Right renal pelvis (tissue), 4 donors: ENCODE data around the gene TERB1. TPM values are rescaled to one million over a fixed set of nuclear protein-coding genes. Genes with fewer than 3 reads are reported as not detected.

Experiments
- DNase-seq, 4 donors: peaks; one replicate each; pipeline ENCODE4 v3.0.0-alpha.2; 2013; ENCODE audit warnings: low read depth in 4 of 4, low spot score in 3 of 4, missing footprints in 1 of 4
- polyA plus RNA-seq, 4 donors: library from polyadenylated mRNA; unstranded; fragments of 120-200 nt; gene quantifications; one replicate each; pipeline ENCODE4 v1.2.1, GENCODE V29; 2013; ENCODE audit not compliant: insufficient read length in 4 of 4

Gene TERB1, protein sequence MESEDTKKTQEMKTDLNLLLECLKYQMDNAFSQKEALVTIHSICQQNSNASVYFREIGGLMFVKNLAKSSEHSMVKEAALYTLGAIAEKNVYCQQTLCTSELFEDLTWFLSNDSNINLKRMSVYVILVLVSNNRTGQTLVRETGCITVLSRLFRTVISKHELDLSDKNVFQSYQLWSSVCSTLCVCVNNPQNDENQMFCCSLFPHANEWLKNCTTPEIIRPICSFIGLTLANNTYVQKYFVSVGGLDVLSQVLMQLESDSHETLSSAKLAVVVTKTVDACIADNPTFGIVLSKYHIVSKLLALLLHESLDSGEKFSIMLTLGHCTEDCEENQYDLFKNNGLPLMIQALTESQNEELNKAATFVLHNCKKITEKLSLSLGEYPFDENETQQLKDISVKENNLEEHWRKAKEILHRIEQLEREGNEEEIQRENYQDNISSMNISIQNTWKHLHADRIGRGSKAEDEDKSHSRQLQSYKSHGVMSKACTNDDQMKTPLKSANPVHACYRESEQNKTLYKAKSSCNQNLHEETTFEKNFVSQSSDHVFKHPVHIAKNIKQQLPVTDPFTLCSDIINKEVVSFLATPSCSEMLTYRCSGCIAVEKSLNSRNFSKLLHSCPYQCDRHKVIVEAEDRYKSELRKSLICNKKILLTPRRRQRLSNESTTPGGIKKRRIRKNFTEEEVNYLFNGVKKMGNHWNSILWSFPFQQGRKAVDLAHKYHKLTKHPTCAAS
- polyA plus RNA-seq, result under 1 TPM in 1 of 4 donors, not detected in 3; 0.12 TPM

DNA sequence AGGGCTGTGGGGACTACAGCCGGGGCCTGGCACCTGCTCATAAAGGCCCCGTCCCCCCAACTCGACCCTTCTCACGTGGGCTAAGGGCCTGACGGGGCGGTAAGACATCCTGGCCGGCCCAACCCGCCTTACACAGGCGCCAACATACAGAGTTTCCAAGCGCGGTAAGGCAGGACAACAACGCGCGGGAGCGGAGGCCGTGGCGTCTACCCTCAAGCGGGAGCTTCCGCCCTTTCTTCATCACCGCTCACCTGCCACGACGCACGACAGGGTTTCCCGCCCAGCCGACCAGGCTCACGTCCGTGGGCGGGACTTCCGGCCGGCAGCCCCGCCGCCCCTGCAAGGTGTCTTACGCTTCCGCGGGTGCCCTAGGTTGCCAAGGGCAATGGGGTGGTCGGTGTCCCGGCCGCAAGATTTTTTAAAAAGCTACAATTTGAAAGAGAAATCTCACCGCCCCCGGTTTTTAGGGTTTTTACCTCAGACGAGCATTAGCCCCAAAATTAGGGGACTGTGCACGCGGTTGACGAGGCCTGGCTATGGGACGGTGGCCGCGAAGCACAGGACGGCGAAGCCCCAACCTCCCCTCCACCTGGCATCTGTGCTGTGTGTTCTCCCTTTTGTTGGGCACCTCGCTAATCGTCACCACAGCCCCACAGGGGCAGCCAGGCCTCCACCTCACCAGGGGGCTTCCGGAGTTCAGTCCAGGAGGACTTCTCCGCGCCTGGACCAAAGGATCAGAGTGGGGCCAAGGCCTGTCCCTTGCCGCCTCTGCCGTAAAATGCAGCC is at the start of gene TERB1:
TSS of gene TERB1 (minus strand) at position 265 of the 786 bp plus-strand sequence. CDS start 4,786 bp downstream, outside the sequence.
- DNase-seq, result no peak

GRCh38 chr16:66850115-66850815 is 48.9 kb upstream of the TERB1 start:
- no peak for DNase-seq

GRCh38 chr16:66849549-66849948 is 48.2 kb upstream of the TERB1 start:
- DNase-seq, result no peak

- no peak for DNase-seq
Observed at GRCh38 chr16:66849021-66849420, 47.6 kb upstream of the TERB1 start.

DNA sequence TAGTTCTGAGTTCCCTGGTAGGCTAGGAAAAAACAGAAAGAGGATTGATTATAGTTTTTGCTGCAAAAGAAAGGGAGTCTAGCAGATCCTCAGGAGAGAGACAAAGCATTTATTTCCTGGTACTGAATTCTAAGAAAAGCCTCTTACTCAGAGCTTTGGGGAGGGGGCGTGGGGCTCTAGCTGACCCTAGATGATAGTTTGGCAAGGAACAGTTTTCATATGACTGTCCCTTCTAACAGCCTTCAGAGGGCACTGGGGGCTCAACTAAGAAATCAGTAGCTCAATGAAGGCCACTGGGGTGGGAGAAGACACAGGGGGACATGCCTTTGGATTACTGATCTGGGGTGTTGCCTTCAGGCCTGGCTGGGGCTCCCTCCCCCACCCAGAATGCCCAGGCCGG is 46.8 kb upstream of the TERB1 start:
- no peak for DNase-seq

- no peak for DNase-seq
Observed at GRCh38 chr16:66847533-66848067, 46.2 kb upstream of the TERB1 start.

DNA sequence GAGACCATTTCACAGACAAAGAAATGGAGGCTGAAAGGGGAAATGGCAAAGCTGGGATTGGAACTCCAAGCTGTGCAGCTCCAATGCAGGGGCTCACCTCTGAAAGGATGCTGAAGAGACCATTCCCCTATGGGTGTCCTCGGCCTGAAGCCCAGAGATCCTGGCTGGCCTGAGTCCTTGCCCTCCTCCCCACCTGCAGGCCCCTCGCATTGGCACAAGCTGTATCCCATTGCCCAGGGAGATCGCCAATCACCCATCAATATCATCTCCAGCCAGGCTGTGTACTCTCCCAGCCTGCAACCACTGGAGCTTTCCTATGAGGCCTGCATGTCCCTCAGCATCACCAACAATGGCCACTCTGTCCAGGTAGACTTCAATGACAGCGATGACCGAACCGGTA is 45.4 kb upstream of the TERB1 start:
- no peak for DNase-seq

DNA sequence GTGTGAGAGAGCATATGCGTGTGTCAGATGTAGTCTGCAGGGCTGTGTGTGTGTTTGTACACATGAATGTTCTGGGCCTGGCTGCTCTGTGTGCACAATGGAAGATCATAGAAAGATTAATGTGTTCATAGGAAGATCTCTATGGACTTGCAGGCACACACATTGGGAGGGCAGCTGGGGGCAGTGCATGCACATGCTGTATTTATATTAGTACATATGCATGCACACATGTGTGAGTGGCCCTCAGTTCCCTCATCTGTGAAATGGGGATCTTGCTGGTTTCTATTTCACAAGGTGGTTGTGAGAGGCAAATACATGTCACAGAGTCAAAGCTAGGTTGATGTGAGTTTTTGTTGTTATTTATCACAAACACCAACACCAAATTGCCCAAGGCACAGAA is 44.9 kb upstream of the TERB1 start:
- no peak for DNase-seq

- DNase-seq, result no peak
Observed at GRCh38 chr16:66845791-66846221, 44.4 kb upstream of the TERB1 start.

GRCh38 chr16:66845080-66845410 is 43.7 kb upstream of the TERB1 start:
- no peak for DNase-seq

DNA sequence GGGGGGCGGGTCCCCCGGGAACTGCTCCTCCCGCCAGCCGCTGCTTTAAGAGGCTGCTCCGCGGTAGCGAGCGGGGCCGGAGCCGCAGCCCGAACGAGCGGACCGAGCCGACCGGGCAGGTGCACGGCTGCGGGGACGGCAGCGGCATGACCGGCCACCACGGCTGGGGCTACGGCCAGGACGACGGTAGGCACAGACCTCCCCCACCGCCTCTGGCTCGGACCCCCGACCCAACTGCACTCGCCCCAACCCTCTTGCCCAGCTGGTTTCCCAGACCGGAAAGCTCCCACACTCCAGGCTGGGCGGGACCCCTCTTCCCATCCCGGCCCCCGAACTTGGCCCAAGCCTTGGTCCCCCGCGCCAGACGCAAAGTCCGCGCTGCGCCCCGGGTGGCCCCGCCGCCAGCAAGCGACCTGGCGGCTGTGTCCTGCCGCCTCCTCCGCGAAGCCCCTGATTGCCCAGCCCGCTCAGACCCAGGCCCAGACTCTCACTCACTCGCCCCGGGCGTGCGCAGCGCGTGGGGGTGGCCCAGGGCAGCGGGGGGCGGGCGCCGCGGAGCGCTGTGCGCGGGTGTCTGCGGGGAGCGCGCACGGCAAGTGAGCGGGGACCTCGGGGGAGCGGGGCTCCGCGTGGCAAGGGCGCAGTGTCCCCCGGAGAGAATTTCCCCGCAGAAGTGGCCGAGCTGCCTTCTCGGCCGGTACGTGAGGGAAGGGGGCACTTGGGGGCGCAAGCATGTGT is 43.1 kb upstream of the TERB1 start, which contains the start of gene CA7:
TSS of gene CA7 (plus strand) at position 73 of the 738 bp plus-strand sequence. CDS start at position 147, 74 bp downstream.
- no peak for DNase-seq

DNA sequence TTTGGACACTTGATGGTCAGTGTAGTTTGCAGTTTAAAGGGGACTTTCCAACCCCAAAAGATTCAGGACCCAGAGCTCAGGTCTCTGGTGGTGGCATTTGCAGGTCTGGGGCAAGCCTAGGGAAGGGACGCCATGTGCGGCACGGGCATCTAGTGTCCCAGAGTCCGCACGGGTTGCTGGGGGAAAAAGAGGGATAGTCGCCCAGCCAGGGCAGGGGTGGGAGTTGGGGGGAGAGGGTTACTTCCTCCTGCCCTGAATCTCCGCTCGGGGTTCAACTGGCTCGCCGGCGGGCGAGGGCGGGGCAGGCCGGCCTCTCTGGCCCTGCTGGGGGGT is 42.6 kb upstream of the TERB1 start:
- DNase-seq, result no peak

DNA sequence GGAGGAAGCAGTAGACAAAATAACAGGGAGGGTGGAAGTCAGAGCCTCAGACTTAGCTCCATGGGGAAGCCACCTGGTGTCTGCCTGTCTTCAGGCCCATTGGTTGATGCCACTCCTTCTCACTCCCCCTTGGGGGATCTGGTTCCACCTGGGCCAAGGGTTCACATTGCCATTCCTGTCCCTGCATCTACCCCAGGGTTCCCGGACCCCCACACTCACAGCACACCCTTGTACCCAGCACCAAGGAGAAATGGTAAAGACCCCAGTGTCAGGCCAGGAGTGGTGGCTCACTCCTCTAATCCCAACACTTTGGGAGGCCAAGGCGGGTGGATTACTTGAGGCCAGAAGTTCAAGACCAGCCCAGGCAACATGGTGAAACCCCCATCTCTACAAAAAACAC is 41.8 kb upstream of the TERB1 start:
- DNase-seq, result no peak

DNA sequence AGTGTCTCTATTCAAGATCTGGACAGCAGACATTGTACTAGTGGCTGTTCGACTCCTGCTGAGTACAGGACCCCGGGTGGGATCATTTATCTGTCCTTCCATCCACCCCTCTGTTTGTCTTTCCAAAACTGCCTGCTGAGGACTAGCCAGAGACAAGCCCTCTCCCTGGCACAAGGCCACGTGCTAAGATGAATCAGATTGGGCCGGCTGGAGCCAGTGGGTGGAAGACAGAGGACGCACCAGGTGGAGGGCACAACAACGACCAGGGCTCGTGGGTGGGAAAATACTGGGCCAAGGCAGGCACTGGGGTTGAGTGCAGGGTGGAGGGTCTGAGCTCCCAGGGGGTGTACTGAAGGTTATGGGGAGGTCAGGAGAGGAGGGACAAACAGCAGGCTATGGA is 41.4 kb upstream of the TERB1 start:
- DNase-seq, result no peak

DNA sequence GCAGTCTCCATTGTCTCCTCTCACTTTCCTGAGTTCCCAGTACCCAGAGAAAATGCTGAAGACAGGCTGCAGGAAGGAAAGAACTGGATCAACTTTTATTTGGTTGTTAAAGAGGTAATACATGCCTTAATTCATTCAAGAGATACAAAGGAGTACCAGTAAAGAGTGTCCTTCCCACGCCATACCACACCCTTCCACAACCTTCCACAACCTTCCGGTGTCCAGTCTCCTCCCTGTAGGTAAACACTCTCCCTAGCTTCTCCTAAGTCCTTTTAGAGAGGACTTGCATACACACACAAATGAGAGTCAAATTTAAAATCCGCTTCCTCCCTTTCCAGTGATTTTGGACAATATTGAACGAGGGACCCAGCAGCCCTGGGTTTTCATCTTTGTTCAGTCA is 40.0 kb upstream of the TERB1 start:
- no peak for DNase-seq

DNA sequence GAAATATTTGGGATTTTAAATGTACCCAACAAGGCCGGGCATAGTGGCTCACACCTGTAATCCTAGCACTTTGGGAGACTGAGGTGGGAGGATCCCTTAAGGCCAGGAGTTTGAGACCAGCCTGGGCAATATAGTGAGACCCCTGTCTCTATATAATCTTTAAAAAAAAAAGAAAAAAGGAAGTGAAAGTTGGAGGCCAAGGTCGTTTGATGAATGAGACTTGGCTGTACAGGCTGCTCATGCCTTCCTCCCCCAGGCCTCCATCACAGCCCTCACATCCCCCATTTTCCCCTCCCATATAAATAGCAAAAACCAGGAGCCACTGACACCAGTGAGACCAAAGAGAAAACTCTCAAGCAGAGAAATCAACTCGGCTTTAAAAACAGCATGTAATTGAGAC is 39.5 kb upstream of the TERB1 start:
- no peak for DNase-seq

GRCh38 chr16:66834746-66835145 is 33.4 kb upstream of the TERB1 start:
- DNase-seq, result no peak

DNA sequence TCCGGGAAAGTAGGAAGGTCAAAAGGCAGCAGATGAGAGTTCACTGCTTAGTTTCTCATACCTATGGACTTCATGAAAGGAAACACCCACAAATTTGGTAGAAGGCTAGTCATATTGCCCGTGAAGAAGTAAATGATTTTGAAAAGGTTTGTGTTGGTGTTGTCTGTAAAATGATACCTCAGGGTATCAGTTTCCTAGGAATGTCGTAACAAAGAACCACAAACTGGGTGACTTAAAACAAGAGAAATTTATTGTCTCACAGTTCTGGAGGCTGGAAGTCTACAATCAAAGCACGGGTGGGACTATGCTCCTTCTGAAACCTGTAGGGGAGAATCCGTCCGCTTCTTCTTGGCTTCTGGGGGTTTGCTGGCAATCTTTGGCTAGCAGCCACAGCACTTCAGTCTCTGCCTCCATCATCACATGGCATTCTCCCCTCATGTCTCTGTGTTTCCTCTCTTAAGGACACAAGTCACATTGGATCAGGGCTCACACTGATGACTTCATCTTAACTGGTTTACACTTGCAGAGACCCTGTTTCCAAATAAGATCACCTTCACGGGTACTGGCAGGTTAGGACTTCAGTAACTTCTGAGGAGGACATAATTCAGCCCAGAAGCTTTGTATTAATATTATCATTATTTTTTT is 31.4 kb upstream of the TERB1 start:
- DNase-seq, result no peak

GRCh38 chr16:66832190-66832589 is 30.8 kb upstream of the TERB1 start:
- no peak for DNase-seq
